Measurements from ENCODE around the gene NUP188.

DNA sequence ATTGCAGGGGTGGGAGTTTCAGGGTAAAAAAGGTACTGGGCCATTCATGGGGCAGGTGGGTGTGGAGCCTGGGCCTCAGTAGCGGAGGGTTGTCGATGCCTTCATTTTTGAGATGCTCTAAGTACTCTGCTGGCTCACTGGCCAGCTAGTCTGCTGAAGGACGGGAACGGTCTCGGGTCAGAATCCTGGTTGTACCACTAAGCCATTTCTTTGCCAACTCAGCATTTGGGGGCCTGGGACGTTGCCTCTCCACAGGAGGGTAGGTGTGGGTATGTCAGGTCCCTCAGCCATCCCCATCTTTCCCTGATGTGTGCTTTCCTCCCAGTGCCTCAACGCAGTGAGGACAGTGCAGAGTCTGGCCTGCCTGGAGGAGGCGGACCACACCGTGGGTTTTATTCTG, 55.5 kb downstream of the NUP188 start:
- TF ChIP-seq FOXA1 (IDR thresholded peaks at IDR 0.05) (no peak), BHLHE40 (IDR thresholded peaks at IDR 0.05; ENCODE audit: borderline replicate concordance) (no peak), LEF1 (IDR thresholded peaks at IDR 0.05; ENCODE audit: borderline replicate concordance) (no peak), SP1 (IDR thresholded peaks at IDR 0.05) (no peak), SUZ12 (IDR thresholded peaks at IDR 0.05) (no peak), ZNF384 (IDR thresholded peaks at IDR 0.05) (no peak)

Measured in HEK293T (cell line).